K562 (cell line): ENCODE data around the gene POC1B. TPM values are rescaled to one million over a fixed set of nuclear protein-coding genes. Genes with fewer than 3 reads are reported as not detected.
A peak's percentile ranks its signal among the peaks of the same experiment; 100 is the strongest.

Experiments
- ADNP ChIP-seq: fragments of 200-800 bp; sonication (Bioruptor generic); IDR thresholded peaks from 2 replicates; pipeline ENCODE4 v1.6.1; 2016; ENCODE audit warnings: missing genetic modification characterization, missing compliant biosample characterization
- ARID1B ChIP-seq: fragments of 450-650 bp; IDR thresholded peaks from 2 replicates; pipeline ENCODE4 v1.6.1; 2016; ENCODE audit warnings: antibody characterized with exemption, mild to moderate bottlenecking, inconsistent platforms
- ATF2 ChIP-seq: sonication (generic); formaldehyde crosslinking; IDR thresholded peaks from 2 replicates; pipeline ENCODE4 v1.8.1; 2022; ENCODE audit warnings: missing genetic modification reagents
- CBFB ChIP-seq: sonication (generic); formaldehyde crosslinking; IDR thresholded peaks from 2 replicates; pipeline ENCODE4 v1.4.0; 2020; ENCODE audit warnings: mild to moderate bottlenecking, missing genetic modification reagents
- GABPB2 ChIP-seq: fragments of 250-450 bp; sonication (Bioruptor Pico); conservative IDR thresholded peaks from 2 replicates; pipeline ENCODE4 v1.5.1; 2021; ENCODE audit warnings: mild to moderate bottlenecking
- KHSRP ChIP-seq: fragments of 450-650 bp; IDR thresholded peaks from 2 replicates; pipeline ENCODE4 v1.6.1; 2017
- KLF1 ChIP-seq: fragments of 450-650 bp; IDR thresholded peaks from 2 replicates; pipeline ENCODE4 v1.6.1; 2016; ENCODE audit warnings: missing genetic modification characterization, missing compliant biosample characterization
- MCM5 ChIP-seq: fragments of 450-650 bp; IDR thresholded peaks from 2 replicates; pipeline ENCODE4 v1.6.1; 2016; ENCODE audit warnings: low read depth
- RBM34 ChIP-seq: fragments of 200-400 bp; formaldehyde crosslinking; IDR thresholded peaks from 2 replicates; pipeline ENCODE4 v1.6.1; 2018; ENCODE audit warnings: low read length, borderline replicate concordance; ENCODE audit not compliant: insufficient read depth
- SMARCA4 ChIP-seq: fragments of 450-650 bp; IDR thresholded peaks from 2 replicates; pipeline ENCODE4 v1.6.1; 2016
- SPI1 ChIP-seq: IDR thresholded peaks from 2 replicates; pipeline ENCODE4 v1.6.1; 2011; ENCODE audit warnings: low read depth, low read length, control low read depth, borderline replicate concordance
- VEZF1 ChIP-seq: fragments of 200-800 bp; sonication (Bioruptor generic); IDR thresholded peaks from 2 replicates; pipeline ENCODE4 v1.6.1; 2017; ENCODE audit warnings: missing genetic modification characterization, missing compliant biosample characterization
- ZBTB17 ChIP-seq: fragments of 450-650 bp; formaldehyde crosslinking; IDR thresholded peaks from 2 replicates; pipeline ENCODE4 v1.4.0; 2020; ENCODE audit warnings: mild to moderate bottlenecking
- ZKSCAN8 ChIP-seq: fragments of 200-800 bp; sonication (Bioruptor generic); IDR thresholded peaks from 2 replicates; pipeline ENCODE4 v1.6.1; 2016; ENCODE audit warnings: missing genetic modification characterization, missing compliant biosample characterization
- ZMIZ1 ChIP-seq, 2 experiments: fragments of 150-350 bp in 1 of 2; IDR thresholded peaks; 2 replicates each; pipeline ENCODE4 v1.6.1; 2012 to 2016; ENCODE audit warnings: low read depth in 2 of 2, low read length in 2 of 2, mild to moderate bottlenecking in 1 of 2, moderate library complexity in 1 of 2
- ZNF384 ChIP-seq: IDR thresholded peaks from 2 replicates; pipeline ENCODE4 v1.6.1; 2012; ENCODE audit warnings: low read depth, low read length, improper control_type of control experiment
- ZNF668 ChIP-seq: fragments of 250-450 bp; sonication (Bioruptor Pico); IDR thresholded peaks from 2 replicates; pipeline ENCODE4 v1.8.0; 2022; ENCODE audit warnings: mild to moderate bottlenecking, inconsistent platforms
- ZNF695 ChIP-seq: fragments of 450-650 bp; formaldehyde crosslinking; IDR thresholded peaks from 2 replicates; pipeline ENCODE4 v1.4.0; 2020; ENCODE audit warnings: mild to moderate bottlenecking, moderate library complexity
- ZNF740 ChIP-seq, 3 experiments: fragments of 200-800 bp in 1 of 3; sonication (Bioruptor generic) in 1 of 3; sonication (generic) in 1 of 3; formaldehyde crosslinking in 1 of 3; IDR thresholded peaks; 2 replicates each; pipeline versions ENCODE4 v1.6.1 to v1.8.0; 2016 to 2022; ENCODE audit warnings: mild to moderate bottlenecking in 2 of 3, missing compliant biosample characterization in 2 of 3, missing genetic modification characterization in 2 of 3, missing genetic modification reagents in 1 of 3
- polyA plus RNA-seq, 8 experiments: library from polyadenylated mRNA; depleted of rRNA in 4 of 8; stranded (reverse) in 5 of 8; unstranded in 3 of 8; fragments of >200 nt; fragmentation: Nextera tagmentation in 2 of 8; fragmentation: Illumina TruSeq in 1 of 8; extraction: Ambion mirVana in 2 of 8; extraction: Trizol in 1 of 8; gene quantifications; 2 replicates each; pipeline versions ENCODE4 v1.2.1 to v1.2.3, GENCODE V29; 2011 to 2014; ENCODE audit warnings: inconsistent platforms in 1 of 8, missing spikeins in 1 of 8
- total RNA-seq, 7 experiments: library from RNA; depleted of rRNA in 6 of 7; stranded (reverse); fragments of >200 nt in 6 of 7; fragmentation: Illumina TruSeq in 2 of 7; extraction: Trizol in 2 of 7; gene quantifications; 2 replicates each; pipeline versions ENCODE4 v1.2.1 to v1.2.3, GENCODE V29; 2011 to 2021; ENCODE audit warnings: low replicate concordance in 1 of 7

POC1B gene
- total and polyA plus RNA-seq, 9 of the 15 experiments (the other 6 are each of a cell fraction or from before 2014, with no cell fraction given), result 4.5 to 16.1 (median 10.4) TPM

- no peak for TF ChIP-seq ATF2 (CRISPR knock-in tag)
- no peak for TF ChIP-seq VEZF1
- no peak for TF ChIP-seq ZNF740 (CRISPR knock-in tag; IDR thresholded peaks at IDR 0.05)
- no peak for TF ChIP-seq ZNF740 (tag; IDR thresholded peaks at IDR 0.05)
- TF ChIP-seq ZKSCAN8 (CRISPR knock-in tag), result peak; percentile 41; the same call in 1 of the 2 replicates
- 0 out of 2 replicates have a peak, but pooled peaks have one; percentile 22 for TF ChIP-seq SMARCA4
- no peak for TF ChIP-seq RBM34
- no peak for TF ChIP-seq ZNF668 (CRISPR knock-in tag)
- TF ChIP-seq KLF1, result no peak
- no peak for TF ChIP-seq ZNF384
- no peak for TF ChIP-seq CBFB (CRISPR knock-in tag)
- TF ChIP-seq ZNF695 (CRISPR knock-in tag), result 0 out of 2 replicates have a peak, but pooled peaks have one; percentile 11
- TF ChIP-seq ADNP (tag), result no peak
- TF ChIP-seq SPI1, result no peak
- TF ChIP-seq MCM5, result no peak
- TF ChIP-seq ZMIZ1 (IDR thresholded peaks at IDR 0.05; ENCODE audit: low read depth in 2 of 2, low read length in 2 of 2), result no peak
- TF ChIP-seq ARID1B, result peak; percentile 66
- TF ChIP-seq GABPB2 (CRISPR knock-in tag), result no peak
- TF ChIP-seq KHSRP, result no peak
- 0 out of 2 replicates have a peak, but pooled peaks have one; percentile 23 for TF ChIP-seq ZBTB17 (CRISPR knock-in tag)
Observed at GRCh38 chr12:89390802-89391673, 134.8 kb downstream of the POC1B start (continued).
